Loucy (cell line): ENCODE measurements around the gene PLEKHA7.

Experiments used
- EZH2phosphoT487 ChIP-seq: fragments of 200-600 bp; IDR thresholded peaks from 2 replicates; pipeline ENCODE4 v1.6.1; 2018; ENCODE audit warnings: antibody characterized with exemption, mild to moderate bottlenecking, moderate library complexity, borderline replicate concordance
- TF ChIP-seq, protein P1 (sequence below): fragments of 200-600 bp; sonication (generic); conservative IDR thresholded peaks from 2 replicates; pipeline ENCODE4 v1.5.1; 2014; ENCODE audit warnings: mild to moderate bottlenecking, antibody characterized with exemption, low read length

DNA sequence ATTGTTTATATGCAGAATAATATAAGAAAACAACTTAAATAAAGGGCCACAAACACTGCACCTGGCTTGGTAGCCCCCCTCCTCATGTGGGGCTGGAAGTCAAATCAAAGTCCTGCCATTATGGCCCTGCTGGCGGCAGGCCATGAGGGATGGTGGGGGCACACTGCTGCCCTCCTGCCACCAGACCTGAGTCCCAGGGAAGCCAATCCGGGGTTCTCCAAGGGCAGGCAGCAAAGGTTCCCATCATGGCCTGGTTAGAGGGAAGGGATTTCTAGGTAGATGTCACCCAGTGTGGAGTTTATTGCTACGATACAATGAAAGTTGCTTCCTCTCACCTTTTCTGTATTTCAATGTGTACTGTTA lies 236.6 kb downstream of the PLEKHA7 start:
- TF ChIP-seq, protein P1, sequence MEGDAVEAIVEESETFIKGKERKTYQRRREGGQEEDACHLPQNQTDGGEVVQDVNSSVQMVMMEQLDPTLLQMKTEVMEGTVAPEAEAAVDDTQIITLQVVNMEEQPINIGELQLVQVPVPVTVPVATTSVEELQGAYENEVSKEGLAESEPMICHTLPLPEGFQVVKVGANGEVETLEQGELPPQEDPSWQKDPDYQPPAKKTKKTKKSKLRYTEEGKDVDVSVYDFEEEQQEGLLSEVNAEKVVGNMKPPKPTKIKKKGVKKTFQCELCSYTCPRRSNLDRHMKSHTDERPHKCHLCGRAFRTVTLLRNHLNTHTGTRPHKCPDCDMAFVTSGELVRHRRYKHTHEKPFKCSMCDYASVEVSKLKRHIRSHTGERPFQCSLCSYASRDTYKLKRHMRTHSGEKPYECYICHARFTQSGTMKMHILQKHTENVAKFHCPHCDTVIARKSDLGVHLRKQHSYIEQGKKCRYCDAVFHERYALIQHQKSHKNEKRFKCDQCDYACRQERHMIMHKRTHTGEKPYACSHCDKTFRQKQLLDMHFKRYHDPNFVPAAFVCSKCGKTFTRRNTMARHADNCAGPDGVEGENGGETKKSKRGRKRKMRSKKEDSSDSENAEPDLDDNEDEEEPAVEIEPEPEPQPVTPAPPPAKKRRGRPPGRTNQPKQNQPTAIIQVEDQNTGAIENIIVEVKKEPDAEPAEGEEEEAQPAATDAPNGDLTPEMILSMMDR: no peak
- TF ChIP-seq EZH2phosphoT487: no peak
